ENCODE results near the gene MRS2. TPM values are rescaled to one million over a fixed set of nuclear protein-coding genes. Genes with fewer than 3 reads are reported as not detected.

MRS2 gene
- total and polyA plus RNA-seq, 9 donors, result 10.0 to 20.6 (median 16.4) TPM

- WGBS, 3 donors, result 86 to 90% (median 88%) methylated on average over 11 of the region's 11 CpGs
- no peak for DNase-seq
- intact Hi-C loops (cut with DNase I), result no loop called here
- Histone ChIP-seq H3K27ac (no peak overlapping the region), H3K4me1 (ENCODE audit: insufficient read depth) (no peaks in the 10 kb centered on the region), H3K4me3 (no peak overlapping the region), H3K9me3 (no peaks in the 10 kb centered on the region), H3K27me3 (no peaks in the 10 kb centered on the region), H3K36me3 (no peaks in the 10 kb centered on the region)
- TF ChIP-seq CTCF (IDR thresholded peaks at IDR 0.05) (no peak), EP300 (IDR thresholded peaks at IDR 0.05) (no peak), POLR2A (IDR thresholded peaks at IDR 0.05) (no peak)
Observed at GRCh38 chr6:24464253-24465038, 61.7 kb downstream of the MRS2 start.

- Histone ChIP-seq H3K4me3 (no peak overlapping the region), H3K36me3 (no peaks in the 10 kb centered on the region), H3K27ac (no peak overlapping the region), H3K9me3 (no peaks in the 10 kb centered on the region), H3K27me3 (no peaks in the 10 kb centered on the region), H3K4me1 (ENCODE audit: insufficient read depth) (no peaks in the 10 kb centered on the region)
- intact Hi-C loops (cut with DNase I), result no loop called here
- no peak for TF ChIP-seq POLR2A (IDR thresholded peaks at IDR 0.05)
- no peak for TF ChIP-seq CTCF (IDR thresholded peaks at IDR 0.05)
- no peak for TF ChIP-seq EP300 (IDR thresholded peaks at IDR 0.05)
- 81 to 86% (median 86%) methylated on average over 7 of the region's 7 CpGs for WGBS, 3 donors
- no peak for DNase-seq
Observed at GRCh38 chr6:24469811-24470210, 67.1 kb downstream of the MRS2 start.

- no peak for DNase-seq
- Histone ChIP-seq H3K4me3 (no peak overlapping the region), H3K27ac (no peak overlapping the region), H3K36me3 (no peaks in the 10 kb centered on the region), H3K4me1 (ENCODE audit: insufficient read depth) (no peaks in the 10 kb centered on the region), H3K27me3 (no peaks in the 10 kb centered on the region), H3K9me3 (no peaks in the 10 kb centered on the region)
- intact Hi-C loops (cut with DNase I), result no loop called here
- TF ChIP-seq CTCF (IDR thresholded peaks at IDR 0.05), result no peak
- TF ChIP-seq EP300 (IDR thresholded peaks at IDR 0.05), result no peak
- TF ChIP-seq POLR2A (IDR thresholded peaks at IDR 0.05), result no peak
Observed at GRCh38 chr6:24472181-24472580, 69.4 kb downstream of the MRS2 start.

Small RNA genes lying within 50 kb of the gene (small RNA-seq; reads per million reads assigned to genes)
- not detected for gene RNU6-391P

Other genes with a start within 250 kb of the MRS2 start
- 10 to 100 TPM in 1 of 7 donors, 1 to 10 TPM in 4, under 1 TPM in 1, not detected in 1; 0.20 to 12.4 (median 1.3) TPM for gene DCDC2, start 44.9 kb upstream of the MRS2 start, total RNA-seq
- gene DCDC2, start 44.9 kb upstream of the MRS2 start, polyA plus RNA-seq, result under 1 TPM; 0.19 to 0.37 TPM
- 1 to 10 TPM; 2.0 to 3.3 (median 3.0) TPM for gene GPLD1, start 86.6 kb downstream of the MRS2 start, total RNA-seq
- gene GPLD1, start 86.6 kb downstream of the MRS2 start, polyA plus RNA-seq, result 1 to 10 TPM; 1.2 to 2.3 TPM
- gene ALDH5A1, start 92.0 kb downstream of the MRS2 start, total RNA-seq, result 10 to 100 TPM in 4 of 7 donors, 1 to 10 TPM in 3; 5.4 to 17.0 (median 10.1) TPM
- gene ALDH5A1, start 92.0 kb downstream of the MRS2 start, polyA plus RNA-seq, result 10 to 100 TPM in 1 of 2 donors, 1 to 10 TPM in 1; 4.1 to 14.1 TPM
- gene KIAA0319, start 243.3 kb downstream of the MRS2 start, total RNA-seq, result 1 to 10 TPM in 1 of 7 donors, under 1 TPM in 5, not detected in 1; 0.05 to 2.0 (median 0.16) TPM
- under 1 TPM; 0.01 to 0.08 TPM for gene KIAA0319, start 243.3 kb downstream of the MRS2 start, polyA plus RNA-seq